DOHH2 (cell line): ENCODE data around the gene RNGTT.
"Not testable (repeated sequence)": the region's sequence is repeated elsewhere in the genome, so short reads cannot be mapped to it uniquely, and the experiment has no call there.

Experiments used
- H3F3A ChIP-seq: fragments of 200-600 bp; sonication (generic), shearing (Covaris generic); 2 replicates; pipeline ENCODE4 v1.6.0; 2016; ENCODE audit warnings: antibody characterized with exemption, mild to moderate bottlenecking; ENCODE audit not compliant: control insufficient read depth, insufficient read depth
- H3K27ac ChIP-seq: fragments of 200-600 bp; sonication (generic); 2 replicates; pipeline ENCODE4 v1.5.1; 2014; ENCODE audit warnings: low read depth, mild to moderate bottlenecking, low read length, moderate library complexity
- H3K27me3 ChIP-seq: fragments of 200-600 bp; sonication (generic); 2 replicates; pipeline ENCODE4 v1.6.1; 2014; ENCODE audit warnings: mild to moderate bottlenecking, low read length, mixed read lengths; ENCODE audit not compliant: control insufficient read depth
- H3K36me3 ChIP-seq: fragments of 200-600 bp; sonication (generic); 2 replicates; pipeline ENCODE4 v1.6.1; 2014; ENCODE audit warnings: mild to moderate bottlenecking, low read length, moderate library complexity, mixed read lengths; ENCODE audit not compliant: control insufficient read depth
- H3K4me1 ChIP-seq: fragments of 200-600 bp; sonication (generic); 2 replicates; pipeline ENCODE4 v1.6.1; 2014; ENCODE audit warnings: mild to moderate bottlenecking, low read length, mixed read lengths; ENCODE audit not compliant: control insufficient read depth
- H3K4me2 ChIP-seq: fragments of 200-600 bp; sonication (generic); 2 replicates; pipeline ENCODE4 v1.6.0; 2014; ENCODE audit warnings: mild to moderate bottlenecking, low read length, moderate library complexity
- H3K4me3 ChIP-seq: fragments of 200-600 bp; sonication (generic); 2 replicates; pipeline ENCODE4 v1.5.1; 2014; ENCODE audit warnings: mild to moderate bottlenecking, low read length, mixed read lengths
- H3K79me2 ChIP-seq: fragments of 200-600 bp; sonication (generic); 2 replicates; pipeline ENCODE4 v1.6.1; 2014; ENCODE audit warnings: mild to moderate bottlenecking, low read length, mixed read lengths; ENCODE audit not compliant: control insufficient read depth
- H3K9me2 ChIP-seq: fragments of 200-600 bp; sonication (generic); replicated peaks from 2 replicates; pipeline ENCODE4 v1.6.1; 2014; ENCODE audit warnings: mild to moderate bottlenecking, low read length, mixed read lengths; ENCODE audit not compliant: control insufficient read depth
- H3K9me3 ChIP-seq: fragments of 200-600 bp; sonication (generic); 2 replicates; pipeline ENCODE4 v1.6.1; 2014; ENCODE audit warnings: antibody characterized with exemption, low read length, mixed read lengths; ENCODE audit not compliant: control insufficient read depth, insufficient read depth
- H4K20me1 ChIP-seq: fragments of 200-600 bp; sonication (generic); 2 replicates; pipeline ENCODE4 v1.6.0; 2014; ENCODE audit warnings: low read depth, mild to moderate bottlenecking, antibody characterized with exemption, low read length, moderate library complexity; ENCODE audit not compliant: control insufficient read depth, insufficient read depth
- EZH2phosphoT487 ChIP-seq: fragments of 200-600 bp; sonication (generic); IDR thresholded peaks from 2 replicates; pipeline ENCODE4 v1.6.1; 2017; ENCODE audit warnings: borderline replicate concordance, mild to moderate bottlenecking, antibody characterized with exemption, low read length, moderate library complexity, mixed read lengths
- TF ChIP-seq, protein P1 (sequence below): fragments of 200-600 bp; sonication (generic); IDR thresholded peaks from one replicate; pipeline ENCODE4 v1.5.1; 2014; ENCODE audit warnings: antibody characterized with exemption, mild to moderate bottlenecking, low read depth, low read length; ENCODE audit not compliant: poor library complexity, severe bottlenecking

Gene RNGTT

GRCh38 chr6:88985901-88986300, 22.5 kb upstream of the RNGTT start:
- no peak for TF ChIP-seq EZH2phosphoT487
- TF ChIP-seq, protein P1, sequence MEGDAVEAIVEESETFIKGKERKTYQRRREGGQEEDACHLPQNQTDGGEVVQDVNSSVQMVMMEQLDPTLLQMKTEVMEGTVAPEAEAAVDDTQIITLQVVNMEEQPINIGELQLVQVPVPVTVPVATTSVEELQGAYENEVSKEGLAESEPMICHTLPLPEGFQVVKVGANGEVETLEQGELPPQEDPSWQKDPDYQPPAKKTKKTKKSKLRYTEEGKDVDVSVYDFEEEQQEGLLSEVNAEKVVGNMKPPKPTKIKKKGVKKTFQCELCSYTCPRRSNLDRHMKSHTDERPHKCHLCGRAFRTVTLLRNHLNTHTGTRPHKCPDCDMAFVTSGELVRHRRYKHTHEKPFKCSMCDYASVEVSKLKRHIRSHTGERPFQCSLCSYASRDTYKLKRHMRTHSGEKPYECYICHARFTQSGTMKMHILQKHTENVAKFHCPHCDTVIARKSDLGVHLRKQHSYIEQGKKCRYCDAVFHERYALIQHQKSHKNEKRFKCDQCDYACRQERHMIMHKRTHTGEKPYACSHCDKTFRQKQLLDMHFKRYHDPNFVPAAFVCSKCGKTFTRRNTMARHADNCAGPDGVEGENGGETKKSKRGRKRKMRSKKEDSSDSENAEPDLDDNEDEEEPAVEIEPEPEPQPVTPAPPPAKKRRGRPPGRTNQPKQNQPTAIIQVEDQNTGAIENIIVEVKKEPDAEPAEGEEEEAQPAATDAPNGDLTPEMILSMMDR = no peak

DNA sequence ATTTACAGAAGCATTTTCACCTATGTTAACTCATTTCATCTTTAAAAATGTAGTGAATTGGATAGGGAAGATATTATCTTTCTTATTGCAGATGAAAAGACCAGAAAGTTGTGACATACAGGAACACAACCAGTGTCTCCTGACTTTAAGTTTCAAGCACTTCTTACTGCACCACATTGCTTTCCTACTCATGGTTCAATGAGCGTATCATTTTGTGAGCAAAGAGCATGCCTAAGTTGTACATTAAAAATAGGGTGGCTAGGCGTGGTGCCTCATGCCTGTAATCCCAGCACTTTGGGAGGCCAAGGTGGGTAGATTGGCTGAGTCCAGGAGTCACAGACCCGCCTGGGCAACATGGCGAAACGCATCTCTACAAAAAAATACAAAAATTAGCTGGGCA, 21.2 kb upstream of the RNGTT start:
- Histone ChIP-seq H3K4me2 (no peak overlapping the region), H3K4me1 (no peaks in the 10 kb centered on the region), H3K27ac (no peak overlapping the region), H3K4me3 (no peak overlapping the region), H3K9me2 (no peaks in the 10 kb centered on the region), H3K79me2 (no peaks in the 10 kb centered on the region), H3K27me3 (peaks cover 3% of the 10 kb centered on the region; the same call in 1 of the 2 replicates), H4K20me1 (no peaks in the 10 kb centered on the region), H3K9me3 (no peaks in the 10 kb centered on the region), H3F3A (no peaks in the 10 kb centered on the region), H3K36me3 (no peaks in the 10 kb centered on the region)
- TF ChIP-seq, protein P1 = no peak
- no peak for TF ChIP-seq EZH2phosphoT487

More at GRCh38 chr6:88985901-88986300, 22.5 kb upstream of the RNGTT start:
- Histone ChIP-seq H3K4me1 (no peaks in the 10 kb centered on the region), H3K27ac (no peak overlapping the region), H3K9me3 (no peaks in the 10 kb centered on the region), H3K79me2 (no peaks in the 10 kb centered on the region), H3K9me2 (no peaks in the 10 kb centered on the region), H3K27me3 (peaks cover 3% of the 10 kb centered on the region; the same call in 1 of the 2 replicates), H3K4me2 (no peak overlapping the region), H3K36me3 (no peaks in the 10 kb centered on the region), H4K20me1 (no peaks in the 10 kb centered on the region), H3F3A (no peaks in the 10 kb centered on the region), H3K4me3 (no peak overlapping the region)

DNA sequence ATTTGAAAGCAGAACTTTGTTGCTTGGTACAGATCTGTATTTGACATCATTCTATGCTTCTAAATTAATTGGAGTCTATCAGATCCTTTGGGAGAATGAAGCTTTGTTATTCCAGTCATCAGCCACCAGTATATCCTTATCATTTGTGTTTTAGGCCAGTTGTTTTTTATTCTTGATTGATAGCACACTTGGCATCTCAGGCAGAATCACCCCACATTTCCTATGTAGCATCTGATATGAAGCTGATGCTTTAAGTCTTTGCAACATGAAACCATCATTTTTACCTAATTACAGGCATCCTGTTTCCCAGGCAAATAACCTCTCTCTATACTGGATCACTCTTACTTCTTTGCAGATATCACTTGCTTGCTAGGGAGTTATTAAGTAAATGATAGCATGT, 20.7 kb upstream of the RNGTT start:
- H3K9me3 ChIP-seq = no peaks in the 10 kb centered on the region
- H3K27ac ChIP-seq = no peak overlapping the region
- no peaks in the 10 kb centered on the region for H3K9me2 ChIP-seq
- H4K20me1 ChIP-seq = no peaks in the 10 kb centered on the region
- no peak overlapping the region for H3K4me3 ChIP-seq
- H3F3A ChIP-seq = no peaks in the 10 kb centered on the region
- TF ChIP-seq, protein P1 = no peak
- TF ChIP-seq EZH2phosphoT487 = no peak
- peaks cover 3% of the 10 kb centered on the region; the same call in 1 of the 2 replicates for H3K27me3 ChIP-seq
- no peaks in the 10 kb centered on the region for H3K36me3 ChIP-seq
- no peaks in the 10 kb centered on the region for H3K4me1 ChIP-seq
- H3K79me2 ChIP-seq = no peaks in the 10 kb centered on the region
- H3K4me2 ChIP-seq = no peak overlapping the region

DNA sequence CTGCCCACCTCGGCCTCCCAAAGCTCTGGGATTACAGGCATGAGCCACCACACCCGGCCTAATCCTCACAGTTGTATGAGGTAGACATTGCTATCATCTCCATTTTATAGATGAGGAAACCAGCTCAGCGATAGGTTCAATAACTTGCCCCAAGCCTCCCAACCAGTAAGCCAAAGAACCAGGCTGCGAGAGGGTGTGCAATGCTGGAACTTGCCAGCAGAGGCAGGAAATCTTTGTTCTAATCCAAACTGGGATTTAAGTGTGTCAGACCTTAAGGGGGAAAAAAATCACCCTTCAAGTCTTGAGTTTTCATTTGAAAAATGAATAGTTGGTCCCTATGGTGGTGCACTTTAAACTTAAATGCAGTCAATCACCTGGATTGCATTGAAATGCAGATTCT, 20.1 kb upstream of the RNGTT start:
- Histone ChIP-seq H3K4me3 (no peak overlapping the region), H4K20me1 (no peaks in the 10 kb centered on the region), H3K27ac (no peak overlapping the region), H3K36me3 (no peaks in the 10 kb centered on the region), H3K27me3 (peaks cover 3% of the 10 kb centered on the region; the same call in 1 of the 2 replicates), H3K9me2 (no peaks in the 10 kb centered on the region), H3K9me3 (no peaks in the 10 kb centered on the region), H3F3A (no peaks in the 10 kb centered on the region), H3K79me2 (no peaks in the 10 kb centered on the region), H3K4me2 (no peak overlapping the region), H3K4me1 (no peaks in the 10 kb centered on the region)
- no peak for TF ChIP-seq EZH2phosphoT487
- TF ChIP-seq, protein P1 = peak; percentile 45

- H3K36me3 ChIP-seq, H3K4me3 ChIP-seq, H3K4me1 ChIP-seq, H3K9me2 ChIP-seq, H3F3A ChIP-seq, H3K79me2 ChIP-seq, H3K4me2 ChIP-seq, H3K9me3 ChIP-seq, H3K27ac ChIP-seq, H4K20me1 ChIP-seq, H3K27me3 ChIP-seq: not testable (repeated sequence)
Measured at GRCh38 chr6:88983129-88983528, 19.7 kb upstream of the RNGTT start.
